GM03348 (cell line): ENCODE data around the gene DNAJC10.
"Not testable (repeated sequence)": the region's sequence is repeated elsewhere in the genome, so short reads cannot be mapped to it uniquely, and the experiment has no call there.

Experiments
- DNase-seq: peaks from one replicate; pipeline ENCODE4 v3.0.0; 2012; ENCODE audit warnings: low spot score

Gene DNAJC10

GRCh38 chr2:182724656-182725055, 8.6 kb downstream of the DNAJC10 start:
- no peak for DNase-seq

- no peak for DNase-seq
Measured at GRCh38 chr2:182726473-182726872, 10.4 kb downstream of the DNAJC10 start.

- no peak for DNase-seq
Measured at GRCh38 chr2:182728014-182728413, 12.0 kb downstream of the DNAJC10 start.

DNA sequence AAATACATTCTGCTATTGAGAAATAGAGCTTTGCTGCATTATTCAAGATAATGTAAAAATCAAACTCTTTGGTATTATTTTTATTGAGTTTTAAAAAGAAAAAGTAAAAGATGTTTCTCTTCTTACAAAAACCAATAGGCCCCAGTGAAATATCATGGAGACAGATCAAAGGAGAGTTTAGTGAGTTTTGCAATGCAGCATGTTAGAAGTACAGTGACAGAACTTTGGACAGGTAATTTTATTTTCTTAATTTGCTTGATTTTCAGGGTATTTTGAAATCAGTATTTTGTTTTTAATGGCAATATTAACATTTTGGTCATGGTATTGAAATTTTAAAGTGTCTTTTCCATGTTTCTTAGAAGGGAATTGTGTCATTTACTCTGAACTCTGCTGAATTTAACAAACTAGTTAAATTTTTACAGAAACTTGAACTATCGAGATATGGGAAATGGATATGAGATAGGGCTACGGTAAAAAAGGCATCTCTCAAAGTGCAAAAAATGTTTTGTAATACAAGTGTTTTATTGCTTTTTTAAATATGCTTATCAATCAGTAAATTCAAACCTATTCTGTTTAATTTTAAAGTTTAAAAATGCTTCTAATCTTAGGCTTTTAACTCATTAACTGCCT, 13.8 kb downstream of the DNAJC10 start:
- no peak for DNase-seq

GRCh38 chr2:182730486-182730885, 14.4 kb downstream of the DNAJC10 start:
- DNase-seq = no peak

- no peak for DNase-seq
Measured at GRCh38 chr2:182732736-182733135, 16.7 kb downstream of the DNAJC10 start.

- no peak for DNase-seq
Measured at GRCh38 chr2:182733572-182733971, 17.5 kb downstream of the DNAJC10 start.

DNA sequence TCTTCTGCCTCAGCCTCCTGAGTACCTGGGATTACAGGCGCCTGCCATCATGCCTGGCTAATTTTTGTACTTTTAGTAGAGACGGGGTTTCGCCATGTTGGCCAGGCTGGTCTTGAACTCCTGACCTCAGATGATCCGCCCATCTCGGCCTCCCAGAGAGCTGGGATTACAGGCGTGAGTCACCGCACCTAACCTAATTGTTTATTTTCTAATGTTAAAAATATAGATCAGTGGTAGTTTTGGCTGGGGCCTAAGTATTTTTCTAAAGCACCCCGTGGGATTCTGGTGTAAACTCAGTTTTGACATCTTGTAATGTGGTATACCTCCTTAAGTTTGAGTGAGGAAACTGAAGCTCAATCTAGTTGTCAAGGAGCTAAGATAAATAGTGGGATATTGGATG, 20.8 kb downstream of the DNAJC10 start:
- not testable (repeated sequence) for DNase-seq

GRCh38 chr2:182740701-182741100, 24.6 kb downstream of the DNAJC10 start:
- no peak for DNase-seq

- no peak for DNase-seq
Measured at GRCh38 chr2:182741620-182742019, 25.6 kb downstream of the DNAJC10 start.

DNA sequence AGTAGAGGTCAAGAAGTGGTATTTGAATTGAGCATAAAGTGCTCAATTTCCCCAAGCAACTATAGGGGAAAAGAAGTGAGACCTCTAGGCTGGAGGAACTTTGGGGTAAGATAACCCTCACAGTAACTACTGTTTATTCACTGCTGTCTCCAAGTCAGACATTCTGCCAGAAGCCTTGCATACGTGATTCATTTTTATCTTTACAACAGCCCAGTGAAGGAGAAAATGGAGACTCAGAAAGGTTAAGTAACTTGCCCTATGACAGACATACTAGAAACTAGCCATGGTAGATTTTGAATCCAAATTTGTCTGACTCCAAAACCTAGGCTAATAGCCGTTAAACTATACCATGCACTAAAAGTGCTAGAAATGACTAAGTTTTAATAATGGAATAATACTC, 28.4 kb downstream of the DNAJC10 start:
- DNase-seq = no peak

- no peak for DNase-seq
Measured at GRCh38 chr2:182745061-182745460, 29.0 kb downstream of the DNAJC10 start.

DNA sequence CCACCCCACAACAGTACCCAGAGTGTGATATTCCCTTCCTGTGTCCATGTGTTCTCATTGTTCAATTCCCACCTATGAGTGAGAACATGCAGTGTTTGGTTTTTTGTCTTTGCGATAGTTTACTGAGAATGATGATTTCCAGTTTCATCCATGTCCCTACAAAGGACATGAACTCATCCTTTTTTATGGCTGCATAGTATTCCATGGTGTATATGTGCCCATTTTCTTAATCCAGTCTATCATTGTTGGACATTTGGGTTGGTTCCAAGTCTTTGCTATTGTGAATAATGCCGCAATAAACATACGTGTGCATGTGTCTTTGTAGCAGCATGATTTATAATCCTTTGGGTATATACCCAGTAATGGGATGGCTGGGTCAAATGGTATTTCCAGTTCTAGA, 29.8 kb downstream of the DNAJC10 start:
- DNase-seq = not testable (repeated sequence)

DNA sequence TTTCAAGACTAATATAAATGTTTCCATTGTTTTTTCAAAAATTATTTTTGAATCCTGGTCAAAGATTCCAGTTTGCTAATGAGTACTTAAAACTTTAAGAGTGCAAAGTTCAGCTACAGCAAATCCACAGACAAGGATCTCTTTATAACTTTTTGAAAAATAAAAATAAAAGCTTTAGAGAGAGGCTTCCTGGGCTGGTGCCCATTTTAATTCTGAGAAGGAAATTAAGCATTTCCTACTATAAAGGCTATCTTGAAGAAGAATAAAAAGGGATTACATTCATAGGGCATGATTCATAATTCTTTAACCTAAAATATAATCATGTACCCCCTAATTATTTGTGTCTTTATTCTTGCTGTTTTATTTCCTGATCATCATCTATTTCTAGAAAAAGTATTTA, 38.2 kb downstream of the DNAJC10 start:
- no peak for DNase-seq

DNA sequence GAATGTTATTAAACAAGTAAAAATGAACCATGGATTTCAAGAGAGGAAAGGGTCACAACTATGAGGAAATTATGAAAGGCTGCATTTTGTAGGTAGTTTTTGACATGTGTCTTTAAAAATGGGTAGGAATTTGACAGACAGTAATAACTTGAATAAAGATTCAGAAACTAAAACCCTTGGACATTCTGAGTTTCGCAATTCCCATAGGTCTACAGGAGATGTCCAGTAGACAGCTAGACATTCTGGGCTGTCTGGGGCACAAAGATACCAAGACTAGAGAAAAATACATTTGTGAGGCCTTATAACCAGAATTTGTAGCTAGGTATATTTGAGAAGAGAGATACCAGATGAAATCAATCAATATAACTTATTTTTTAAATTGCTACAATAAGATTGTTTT, 42.3 kb downstream of the DNAJC10 start:
- DNase-seq = no peak

DNA sequence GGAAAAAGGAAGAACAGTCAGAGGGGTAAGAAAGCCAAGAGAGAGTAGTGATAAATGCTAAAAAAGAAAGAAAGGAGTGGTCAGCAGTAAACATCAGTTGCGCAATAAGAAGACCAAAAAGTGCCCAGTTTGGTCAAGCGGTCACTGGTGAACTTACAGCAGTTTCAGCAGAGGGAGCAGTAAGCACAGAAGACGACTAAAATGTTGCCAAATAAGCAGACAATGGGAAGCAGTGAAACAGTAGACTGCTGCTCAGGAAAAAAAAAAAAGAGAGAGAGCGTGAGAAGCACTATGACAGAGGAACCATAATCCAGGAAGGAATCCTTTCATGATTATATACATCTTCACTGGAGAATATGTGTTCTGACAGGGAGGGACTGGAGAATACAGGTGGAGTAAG, 45.8 kb downstream of the DNAJC10 start:
- peak; percentile 5 for DNase-seq

DNA sequence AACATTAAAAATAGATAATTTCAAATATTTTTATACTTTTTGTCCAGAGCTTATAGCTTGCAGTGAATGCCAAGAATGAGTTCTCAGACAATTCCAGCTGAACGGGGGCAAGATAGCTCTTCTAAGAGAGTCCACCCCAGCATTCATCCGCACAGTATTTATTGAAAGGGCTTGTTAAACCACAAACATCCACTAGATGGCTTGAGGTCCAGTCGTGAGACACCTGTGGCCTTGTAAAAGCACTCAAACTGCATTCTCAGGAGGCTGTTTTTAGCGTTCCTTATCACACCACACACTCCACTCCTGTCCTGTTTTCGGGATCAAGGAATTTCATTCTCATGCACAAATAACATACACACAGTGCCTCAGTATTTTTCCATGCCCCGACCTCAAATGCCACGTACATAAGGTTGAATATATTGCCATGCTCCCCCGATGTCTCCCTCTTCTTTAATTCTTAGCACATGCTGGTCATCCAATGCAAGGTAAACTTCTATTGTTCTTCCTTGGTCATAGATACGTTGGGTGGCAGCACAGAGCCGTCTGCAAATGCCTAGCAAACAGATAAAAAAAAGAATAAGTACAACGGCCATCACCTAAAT, 47.4 kb downstream of the DNAJC10 start:
- peak; percentile 18 for DNase-seq

- DNase-seq = no peak
Measured at GRCh38 chr2:182766626-182767025, 50.6 kb downstream of the DNAJC10 start.

GRCh38 chr2:182767578-182767977, 51.5 kb downstream of the DNAJC10 start:
- DNase-seq = peak; percentile 5

DNA sequence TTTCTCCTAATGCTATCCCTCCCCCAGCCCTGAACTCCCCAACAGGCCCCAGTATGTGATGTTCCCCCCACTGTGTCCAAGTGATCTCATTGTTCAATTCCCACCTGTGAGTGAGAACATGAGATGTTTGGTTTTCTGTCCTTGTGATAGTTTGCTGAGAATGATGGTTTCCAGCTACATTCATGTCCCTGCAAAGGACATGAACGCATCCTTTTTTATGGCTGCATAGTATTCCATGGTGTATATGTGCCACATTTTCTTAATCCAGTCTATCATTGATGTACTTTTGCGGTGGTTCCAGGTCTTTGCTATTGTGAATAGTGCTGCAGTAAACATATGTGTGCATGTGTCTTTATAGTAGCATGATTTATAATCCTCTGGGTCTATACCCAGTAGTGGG, 52.9 kb downstream of the DNAJC10 start:
- DNase-seq = not testable (repeated sequence)

DNA sequence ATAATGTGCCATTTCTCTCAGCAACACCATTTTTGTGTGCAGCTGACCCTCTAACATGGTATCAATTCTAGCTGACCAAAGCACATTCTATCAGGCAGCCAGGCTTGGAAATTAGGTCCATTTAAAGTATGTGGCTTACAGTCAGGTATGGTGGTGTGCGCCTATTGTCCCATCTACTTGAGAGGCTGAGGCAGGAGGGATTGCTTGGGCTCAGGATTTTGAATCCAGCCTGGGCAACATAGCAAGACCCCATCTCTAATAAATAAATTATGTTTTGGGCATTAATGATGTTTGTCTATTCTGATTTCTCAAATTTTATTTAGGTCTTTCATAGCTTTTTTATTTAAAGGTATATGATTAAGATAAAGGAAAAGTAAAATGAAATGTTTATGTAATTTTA, 63.3 kb downstream of the DNAJC10 start:
- no peak for DNase-seq

DNA sequence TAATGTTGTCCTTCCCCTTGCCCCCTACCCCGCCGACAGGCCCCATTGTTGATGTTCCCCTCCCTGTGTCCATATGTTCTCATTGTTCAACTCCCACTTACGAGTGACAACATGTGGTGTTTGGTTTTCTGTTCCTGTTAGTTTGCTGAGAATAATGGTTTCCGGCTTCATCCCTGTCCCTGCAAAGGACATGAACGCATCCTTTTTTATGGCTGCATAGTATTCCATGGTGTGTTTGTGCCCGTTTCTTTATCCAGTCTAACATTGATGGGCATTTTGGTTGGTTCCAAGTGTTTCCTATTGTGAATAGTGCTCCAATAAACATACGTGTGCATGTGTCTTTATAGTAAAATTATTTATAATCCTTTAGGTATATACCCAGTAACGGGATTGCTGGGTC, 65.0 kb downstream of the DNAJC10 start:
- not testable (repeated sequence) for DNase-seq

DNA sequence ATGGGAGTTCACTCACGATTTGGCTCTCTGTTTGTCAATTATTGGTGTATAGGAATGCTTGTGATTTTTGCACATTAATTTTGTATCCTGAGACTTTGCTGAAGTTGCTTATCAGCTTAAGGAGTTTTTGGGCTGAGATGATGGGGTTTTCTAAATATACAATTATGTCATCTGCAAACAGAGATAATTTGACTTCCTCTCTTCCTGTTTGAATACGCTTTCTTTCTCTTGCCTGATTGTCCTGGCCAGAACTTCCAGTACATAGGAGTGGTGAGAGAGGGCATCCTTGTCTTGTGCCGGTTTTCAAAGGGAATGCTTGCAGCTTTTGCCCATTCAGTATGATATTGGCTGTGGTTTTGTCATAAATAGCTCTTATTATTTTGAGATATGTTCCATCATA, 66.6 kb downstream of the DNAJC10 start:
- DNase-seq = not testable (repeated sequence)

DNA sequence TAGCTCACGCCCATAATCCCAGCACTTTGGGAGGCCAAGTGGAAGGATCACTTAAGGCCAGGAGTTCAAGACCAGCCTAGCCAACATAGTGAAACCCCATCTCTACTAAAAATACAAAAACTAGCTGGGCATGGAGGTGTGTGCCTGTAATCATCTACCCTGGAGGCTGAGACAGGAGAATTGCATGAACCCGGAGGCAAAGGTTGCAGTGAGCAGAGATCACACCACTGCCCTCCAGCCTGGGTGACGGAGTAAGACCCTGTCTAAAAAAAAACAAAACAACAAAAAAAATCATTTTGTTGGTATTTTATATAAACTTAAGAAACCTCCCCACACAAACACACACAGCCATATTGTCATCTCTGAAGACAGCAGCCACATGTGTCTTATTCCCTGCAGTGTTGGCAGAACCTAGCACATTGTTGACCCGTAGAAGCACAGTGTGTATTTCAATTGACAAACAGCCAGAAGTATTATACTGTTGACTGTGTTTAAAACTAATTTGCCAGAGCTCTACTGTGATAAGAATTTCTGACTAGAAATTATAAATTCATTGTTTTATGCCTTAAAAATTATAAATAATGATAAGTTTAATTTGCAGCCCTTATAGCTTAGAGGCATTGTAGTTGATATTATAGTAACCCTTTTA, 68.1 kb downstream of the DNAJC10 start:
- no peak for DNase-seq
